HCT116 (cell line): ENCODE measurements around the gene DMWD. TPM values are rescaled to one million over a fixed set of nuclear protein-coding genes. Genes with fewer than 3 reads are reported as not detected.

Experiments used
- ATAC-seq: fragments of 200-7000 bp; cut with Tn5 transposase; 2 replicates; pipeline ENCODE4 v1.9.1; 2020; ENCODE audit warnings: mild to moderate bottlenecking, moderate library complexity
- BruUV-seq: library from RNA; stranded (reverse); fragments of 400-500 nt; replicated peaks from 2 replicates; lab custom pipeline; 2021; lab: Mats Ljungman, UMichigan
- CTCF ChIA-PET: fragments of 300-600 bp; sonication (Branson Sonifier 250); formaldehyde crosslinking; loops from one replicate; lab custom pipeline; 2021; ENCODE audit warnings: antibody characterized with exemption; lab: Charles Lee
- POLR2A ChIA-PET: fragments of 300-600, 350-600 bp; sonication (Branson Sonifier 250); formaldehyde crosslinking; loops from one replicate; lab custom pipeline; 2021; ENCODE audit warnings: antibody characterized with exemption; lab: Charles Lee
- RAD21 ChIA-PET, 2 experiments: fragments of 300-600 bp; sonication (Branson Sonifier 250); formaldehyde crosslinking; loops; one replicate each; lab custom pipeline; 2023; ENCODE audit warnings: low total read pairs in 2 of 2; ENCODE audit not compliant: uncharacterized antibody in 2 of 2, unreplicated experiment in 2 of 2, low non-redundant PET in 1 of 2; lab: Charles Lee
- DNase-seq: peaks from one replicate; pipeline ENCODE4 v3.0.0-alpha.2; 2010; ENCODE audit warnings: low read depth, low spot score
- H2AFZ ChIP-seq: fragments of 200-600 bp; shearing (Covaris generic), sonication (generic); 2 replicates; pipeline ENCODE4 v1.6.1; 2017; ENCODE audit warnings: low read depth, mixed run types, mixed read lengths, antibody characterized with exemption, low read length; ENCODE audit not compliant: poor library complexity, severe bottlenecking
- H3K27ac ChIP-seq: 2 replicates; pipeline ENCODE4 v1.5.1; 2012; ENCODE audit warnings: low read depth, low read length
- H3K27me3 ChIP-seq: fragments of 200-600 bp; sonication (generic); 2 replicates; pipeline ENCODE4 v1.6.1; 2016; ENCODE audit warnings: mixed run types, low read length, mixed read lengths; ENCODE audit not compliant: insufficient read depth
- H3K36me3 ChIP-seq, 2 experiments: fragments of 200-500 bp in 1 of 2; fragments of 200-600 bp in 1 of 2; sonication (Bioruptor generic) in 1 of 2; sonication (generic) in 1 of 2; 2 replicates each; pipeline versions ENCODE4 v1.5.1 to v1.6.1; 2014 to 2016; ENCODE audit warnings: low read length in 2 of 2, inconsistent platforms in 1 of 2, mixed read lengths in 1 of 2, mixed run types in 1 of 2; ENCODE audit not compliant: insufficient read depth in 2 of 2, control insufficient read depth in 1 of 2
- H3K4me1 ChIP-seq, 2 experiments: fragments of 200-600 bp in 1 of 2; sonication (generic) in 1 of 2; 2 replicates each; pipeline versions ENCODE4 v1.5.1 to v1.6.1; 2012 to 2017; ENCODE audit warnings: low read length in 2 of 2, inconsistent platforms in 1 of 2, mild to moderate bottlenecking in 1 of 2, mixed read lengths in 1 of 2, mixed run types in 1 of 2, moderate library complexity in 1 of 2; ENCODE audit not compliant: insufficient read depth in 2 of 2, control insufficient read depth in 1 of 2
- H3K4me2 ChIP-seq: fragments of 200-600 bp; sonication (generic); 2 replicates; pipeline ENCODE4 v1.6.1; 2017; ENCODE audit warnings: mixed run types, low read length, mixed read lengths
- H3K4me3 ChIP-seq, 2 experiments: fragments of 200-600 bp in 1 of 2; sonication (generic) in 1 of 2; replicated peaks in 1 of 2; 2 replicates each; pipeline ENCODE4 v1.5.1; 2011 to 2016; ENCODE audit warnings: low read length in 2 of 2, control low read depth in 1 of 2, low read depth in 1 of 2, mild to moderate bottlenecking in 1 of 2, mixed read lengths in 1 of 2, mixed run types in 1 of 2
- H3K79me2 ChIP-seq: fragments of 200-600 bp; sonication (generic); 2 replicates; pipeline ENCODE4 v1.6.1; 2017; ENCODE audit warnings: mild to moderate bottlenecking, mixed run types, low read length, moderate library complexity, mixed read lengths; ENCODE audit not compliant: insufficient read depth
- H3K9ac ChIP-seq: fragments of 200-600 bp; sonication (generic); 2 replicates; pipeline ENCODE4 v1.6.1; 2016; ENCODE audit warnings: low read length, mixed read lengths
- H3K9me2 ChIP-seq: fragments of 200-600 bp; sonication (generic), shearing (Covaris generic); 2 replicates; pipeline ENCODE4 v1.6.1; 2017; ENCODE audit warnings: mixed run types, mild to moderate bottlenecking, moderate library complexity; ENCODE audit not compliant: insufficient read depth
- H3K9me3 ChIP-seq, 2 experiments: fragments of 200-500 bp in 1 of 2; fragments of 200-600 bp in 1 of 2; sonication (Bioruptor generic) in 1 of 2; sonication (generic) in 1 of 2; 2 replicates each; pipeline ENCODE4 v1.6.1; 2014 to 2017; ENCODE audit warnings: low read length in 2 of 2, mixed read lengths in 2 of 2, inconsistent platforms in 1 of 2, low read depth in 1 of 2, mild to moderate bottlenecking in 1 of 2, mixed run types in 1 of 2, moderate library complexity in 1 of 2; ENCODE audit not compliant: control insufficient read depth in 1 of 2, insufficient read depth in 1 of 2
- H4K20me1 ChIP-seq: fragments of 200-600 bp; sonication (generic), shearing (Covaris generic); 2 replicates; pipeline ENCODE4 v1.6.1; 2017; ENCODE audit warnings: mixed run types, mild to moderate bottlenecking, moderate library complexity; ENCODE audit not compliant: insufficient read depth
- CEBPB ChIP-seq: IDR thresholded peaks from 2 replicates; pipeline ENCODE4 v1.6.1; 2012; ENCODE audit warnings: low read depth
- EGR1 ChIP-seq: IDR thresholded peaks from 2 replicates; pipeline ENCODE4 v1.6.1; 2012; ENCODE audit warnings: low read depth
- ELF1 ChIP-seq: IDR thresholded peaks from 2 replicates; pipeline ENCODE4 v1.6.1; 2012; ENCODE audit warnings: low read depth, borderline replicate concordance
- EZH2 ChIP-seq: fragments of 200-600 bp; sonication (generic); IDR thresholded peaks from 2 replicates; pipeline ENCODE4 v1.6.1; 2017; ENCODE audit warnings: antibody characterized with exemption, mixed run types
- EZH2phosphoT487 ChIP-seq: fragments of 200-600 bp; IDR thresholded peaks from 2 replicates; pipeline ENCODE4 v1.6.1; 2018; ENCODE audit warnings: antibody characterized with exemption, borderline replicate concordance
- JUND ChIP-seq: IDR thresholded peaks from 2 replicates; pipeline ENCODE4 v1.6.1; 2012
- POLR2A ChIP-seq: IDR thresholded peaks from 2 replicates; pipeline ENCODE4 v1.7.0; 2011; ENCODE audit warnings: borderline replicate concordance; ENCODE audit not compliant: insufficient read depth, insufficient read length; ENCODE audit errors: extremely low read depth
- RAD21 ChIP-seq: IDR thresholded peaks from 2 replicates; pipeline ENCODE4 v1.6.1; 2012; ENCODE audit warnings: low read depth, mild to moderate bottlenecking
- SIN3A ChIP-seq: IDR thresholded peaks from 2 replicates; pipeline ENCODE4 v1.6.1; 2012; ENCODE audit warnings: low read depth
- SP1 ChIP-seq: IDR thresholded peaks from 2 replicates; pipeline ENCODE4 v1.6.1; 2012; ENCODE audit warnings: low read depth
- SRF ChIP-seq: IDR thresholded peaks from 2 replicates; pipeline ENCODE4 v1.6.1; 2012; ENCODE audit warnings: low read depth
- TCF7L2 ChIP-seq: IDR thresholded peaks from 2 replicates; pipeline ENCODE4 v1.7.0; 2011; ENCODE audit warnings: borderline replicate concordance, inconsistent platforms; ENCODE audit not compliant: insufficient read depth, insufficient read length; ENCODE audit errors: extremely low read depth
- YY1 ChIP-seq: IDR thresholded peaks from 2 replicates; pipeline ENCODE4 v1.6.1; 2011; ENCODE audit warnings: low read length, low read depth, moderate library complexity, mild to moderate bottlenecking; ENCODE audit not compliant: insufficient replicate concordance; ENCODE audit errors: extremely low read depth
- ZFX ChIP-seq: fragments of 450-650 bp; IDR thresholded peaks from 2 replicates; pipeline ENCODE4 v1.6.1; 2017
- ZNF274 ChIP-seq: fragments of 200-500 bp; sonication (Bioruptor generic); IDR thresholded peaks from 2 replicates; pipeline ENCODE4 v1.6.1; 2014; ENCODE audit warnings: mild to moderate bottlenecking, low read depth, low read length, inconsistent platforms
- intact Hi-C: fragments of 100-400 bp; cut with micrococcal nuclease; formaldehyde crosslinking; loops from 2 replicates; pipeline ENCODE4 v1.10.0; 2022
- total RNA-seq: library from RNA; stranded (reverse); gene quantifications from one replicate; pipeline ENCODE4 v1.2.1, GENCODE V29; 2021; ENCODE audit not compliant: unreplicated experiment
- TF ChIP-seq, protein P1 (sequence below): IDR thresholded peaks from 2 replicates; pipeline ENCODE4 v1.6.1; 2012
- TF ChIP-seq, protein P2 (sequence below), 3 experiments: fragments of 200-600 bp in 1 of 3; sonication (generic) in 1 of 3; IDR thresholded peaks in 2 of 3; conservative IDR thresholded peaks in 1 of 3; 2 replicates each; pipeline ENCODE4 v1.5.1; 2012 to 2017; ENCODE audit warnings: low read depth in 2 of 3, low read length in 2 of 3, antibody characterized with exemption in 1 of 3, borderline replicate concordance in 1 of 3, control low read depth in 1 of 3, mild to moderate bottlenecking in 1 of 3, mixed read lengths in 1 of 3, mixed run types in 1 of 3, moderate library complexity in 1 of 3; ENCODE audit not compliant: insufficient read depth in 1 of 3
- TF ChIP-seq, protein P3 (sequence below): IDR thresholded peaks from 2 replicates; pipeline ENCODE4 v1.6.1; 2011; ENCODE audit warnings: mild to moderate bottlenecking, low read length, moderate library complexity; ENCODE audit not compliant: insufficient replicate concordance; ENCODE audit errors: extremely low read depth
- TF ChIP-seq, protein P4 (sequence below): IDR thresholded peaks from 2 replicates; pipeline ENCODE4 v1.6.1; 2012; ENCODE audit warnings: low read depth
- TF ChIP-seq, protein P5 (sequence below): IDR thresholded peaks from 2 replicates; pipeline ENCODE4 v1.6.1; 2012

DMWD gene
- total RNA-seq, 1 experiment from 2014 or later, result 56.8 TPM

DNA sequence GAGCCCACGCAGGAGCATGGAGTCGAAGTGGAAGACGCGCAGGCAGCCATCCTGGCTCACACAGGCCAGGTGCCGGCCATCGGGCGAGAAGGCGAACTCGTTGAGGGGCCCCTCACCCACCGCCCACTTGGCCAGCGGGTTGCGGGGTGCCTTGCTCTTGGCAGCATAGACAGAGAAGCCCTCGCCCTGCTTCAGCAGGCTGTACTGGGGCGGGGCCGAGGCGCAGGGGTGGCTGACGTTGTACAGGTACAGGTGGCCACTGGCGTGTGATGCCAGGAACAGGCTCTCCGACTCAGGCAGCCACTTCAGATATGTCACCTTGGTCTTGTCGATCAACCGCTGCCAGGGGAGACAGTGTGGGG is 6.1 kb downstream of the DMWD start:
- Histone ChIP-seq H3K36me3 (peaks cover 10 to 13% of the 10 kb centered on the region in 2 experiments; a peak in 3 of 4 replicates), H3K4me1 (peaks cover 25 to 37% of the 10 kb centered on the region in 2 experiments), H3K27ac (no peak overlapping the region), H2AFZ (no peak overlapping the region), H3K79me2 (peaks cover 11% of the 10 kb centered on the region), H3K9me3 (no peaks in the 10 kb centered on the region), H3K4me2 (no peak overlapping the region), H3K27me3 (no peaks in the 10 kb centered on the region), H3K4me3 (no peak overlapping the region), H3K9me2 (no peaks in the 10 kb centered on the region), H4K20me1 (no peaks in the 10 kb centered on the region), H3K9ac (no peak overlapping the region)
- BruUV-seq, result no TSS peak
- RAD21 ChIA-PET, result no interaction called here
- POLR2A ChIA-PET, result no interaction called here
- ATAC-seq (no peak), DNase-seq (no peak)
- CTCF ChIA-PET, result no interaction called here
- intact Hi-C loops, result no loop called here
- TF ChIP-seq, protein P1, sequence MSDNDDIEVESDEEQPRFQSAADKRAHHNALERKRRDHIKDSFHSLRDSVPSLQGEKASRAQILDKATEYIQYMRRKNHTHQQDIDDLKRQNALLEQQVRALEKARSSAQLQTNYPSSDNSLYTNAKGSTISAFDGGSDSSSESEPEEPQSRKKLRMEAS, result no peak
- TF ChIP-seq EZH2phosphoT487 (no peak), SIN3A (no peak), ZNF274 (no peak), EGR1 (no peak), JUND (no peak), ELF1 (no peak), TCF7L2 (no peak), CEBPB (no peak), EZH2 (no peak), ZFX (no peak), YY1 (no peak), RAD21 (no peak), SRF (no peak), POLR2A (no peak), SP1 (no peak)
- TF ChIP-seq, protein P2, sequence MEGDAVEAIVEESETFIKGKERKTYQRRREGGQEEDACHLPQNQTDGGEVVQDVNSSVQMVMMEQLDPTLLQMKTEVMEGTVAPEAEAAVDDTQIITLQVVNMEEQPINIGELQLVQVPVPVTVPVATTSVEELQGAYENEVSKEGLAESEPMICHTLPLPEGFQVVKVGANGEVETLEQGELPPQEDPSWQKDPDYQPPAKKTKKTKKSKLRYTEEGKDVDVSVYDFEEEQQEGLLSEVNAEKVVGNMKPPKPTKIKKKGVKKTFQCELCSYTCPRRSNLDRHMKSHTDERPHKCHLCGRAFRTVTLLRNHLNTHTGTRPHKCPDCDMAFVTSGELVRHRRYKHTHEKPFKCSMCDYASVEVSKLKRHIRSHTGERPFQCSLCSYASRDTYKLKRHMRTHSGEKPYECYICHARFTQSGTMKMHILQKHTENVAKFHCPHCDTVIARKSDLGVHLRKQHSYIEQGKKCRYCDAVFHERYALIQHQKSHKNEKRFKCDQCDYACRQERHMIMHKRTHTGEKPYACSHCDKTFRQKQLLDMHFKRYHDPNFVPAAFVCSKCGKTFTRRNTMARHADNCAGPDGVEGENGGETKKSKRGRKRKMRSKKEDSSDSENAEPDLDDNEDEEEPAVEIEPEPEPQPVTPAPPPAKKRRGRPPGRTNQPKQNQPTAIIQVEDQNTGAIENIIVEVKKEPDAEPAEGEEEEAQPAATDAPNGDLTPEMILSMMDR (IDR thresholded peaks at IDR 0.05 in 2 of 3, conservative IDR thresholded peaks at IDR 0.05 in 1 of 3; ENCODE audit: borderline replicate concordance in 1 of 3, insufficient read depth in 1 of 3, low read depth in 2 of 3, low read length in 2 of 3), result no peak
- TF ChIP-seq, protein P3, sequence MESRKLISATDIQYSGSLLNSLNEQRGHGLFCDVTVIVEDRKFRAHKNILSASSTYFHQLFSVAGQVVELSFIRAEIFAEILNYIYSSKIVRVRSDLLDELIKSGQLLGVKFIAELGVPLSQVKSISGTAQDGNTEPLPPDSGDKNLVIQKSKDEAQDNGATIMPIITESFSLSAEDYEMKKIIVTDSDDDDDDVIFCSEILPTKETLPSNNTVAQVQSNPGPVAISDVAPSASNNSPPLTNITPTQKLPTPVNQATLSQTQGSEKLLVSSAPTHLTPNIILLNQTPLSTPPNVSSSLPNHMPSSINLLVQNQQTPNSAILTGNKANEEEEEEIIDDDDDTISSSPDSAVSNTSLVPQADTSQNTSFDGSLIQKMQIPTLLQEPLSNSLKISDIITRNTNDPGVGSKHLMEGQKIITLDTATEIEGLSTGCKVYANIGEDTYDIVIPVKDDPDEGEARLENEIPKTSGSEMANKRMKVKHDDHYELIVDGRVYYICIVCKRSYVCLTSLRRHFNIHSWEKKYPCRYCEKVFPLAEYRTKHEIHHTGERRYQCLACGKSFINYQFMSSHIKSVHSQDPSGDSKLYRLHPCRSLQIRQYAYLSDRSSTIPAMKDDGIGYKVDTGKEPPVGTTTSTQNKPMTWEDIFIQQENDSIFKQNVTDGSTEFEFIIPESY, result no peak
- TF ChIP-seq, protein P4, sequence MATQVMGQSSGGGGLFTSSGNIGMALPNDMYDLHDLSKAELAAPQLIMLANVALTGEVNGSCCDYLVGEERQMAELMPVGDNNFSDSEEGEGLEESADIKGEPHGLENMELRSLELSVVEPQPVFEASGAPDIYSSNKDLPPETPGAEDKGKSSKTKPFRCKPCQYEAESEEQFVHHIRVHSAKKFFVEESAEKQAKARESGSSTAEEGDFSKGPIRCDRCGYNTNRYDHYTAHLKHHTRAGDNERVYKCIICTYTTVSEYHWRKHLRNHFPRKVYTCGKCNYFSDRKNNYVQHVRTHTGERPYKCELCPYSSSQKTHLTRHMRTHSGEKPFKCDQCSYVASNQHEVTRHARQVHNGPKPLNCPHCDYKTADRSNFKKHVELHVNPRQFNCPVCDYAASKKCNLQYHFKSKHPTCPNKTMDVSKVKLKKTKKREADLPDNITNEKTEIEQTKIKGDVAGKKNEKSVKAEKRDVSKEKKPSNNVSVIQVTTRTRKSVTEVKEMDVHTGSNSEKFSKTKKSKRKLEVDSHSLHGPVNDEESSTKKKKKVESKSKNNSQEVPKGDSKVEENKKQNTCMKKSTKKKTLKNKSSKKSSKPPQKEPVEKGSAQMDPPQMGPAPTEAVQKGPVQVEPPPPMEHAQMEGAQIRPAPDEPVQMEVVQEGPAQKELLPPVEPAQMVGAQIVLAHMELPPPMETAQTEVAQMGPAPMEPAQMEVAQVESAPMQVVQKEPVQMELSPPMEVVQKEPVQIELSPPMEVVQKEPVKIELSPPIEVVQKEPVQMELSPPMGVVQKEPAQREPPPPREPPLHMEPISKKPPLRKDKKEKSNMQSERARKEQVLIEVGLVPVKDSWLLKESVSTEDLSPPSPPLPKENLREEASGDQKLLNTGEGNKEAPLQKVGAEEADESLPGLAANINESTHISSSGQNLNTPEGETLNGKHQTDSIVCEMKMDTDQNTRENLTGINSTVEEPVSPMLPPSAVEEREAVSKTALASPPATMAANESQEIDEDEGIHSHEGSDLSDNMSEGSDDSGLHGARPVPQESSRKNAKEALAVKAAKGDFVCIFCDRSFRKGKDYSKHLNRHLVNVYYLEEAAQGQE, result no peak
- TF ChIP-seq, protein P5, sequence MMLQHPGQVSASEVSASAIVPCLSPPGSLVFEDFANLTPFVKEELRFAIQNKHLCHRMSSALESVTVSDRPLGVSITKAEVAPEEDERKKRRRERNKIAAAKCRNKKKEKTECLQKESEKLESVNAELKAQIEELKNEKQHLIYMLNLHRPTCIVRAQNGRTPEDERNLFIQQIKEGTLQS, result no peak
